ENCODE results near the gene OMP.

DNA sequence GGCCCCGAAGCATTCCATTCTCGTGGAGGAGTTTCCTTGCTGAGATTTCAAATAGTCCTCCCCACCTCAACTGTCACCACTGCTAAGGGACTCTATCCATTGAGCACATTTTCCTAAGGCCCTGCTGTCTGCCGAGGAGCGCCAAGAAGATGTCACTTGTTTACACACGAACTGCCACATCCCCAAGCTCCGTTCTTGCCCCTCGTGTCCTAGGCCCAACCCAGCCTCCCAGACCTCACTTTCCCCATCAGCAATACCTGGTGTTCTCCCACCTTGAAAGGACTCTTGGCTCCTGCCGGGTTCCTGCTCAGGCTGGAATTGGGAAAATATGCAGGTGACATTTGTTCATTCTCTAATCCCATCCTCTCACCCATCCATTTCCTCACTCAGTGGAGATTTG lies 21.4 kb downstream of the OMP start:
- TF ChIP-seq, protein P1, sequence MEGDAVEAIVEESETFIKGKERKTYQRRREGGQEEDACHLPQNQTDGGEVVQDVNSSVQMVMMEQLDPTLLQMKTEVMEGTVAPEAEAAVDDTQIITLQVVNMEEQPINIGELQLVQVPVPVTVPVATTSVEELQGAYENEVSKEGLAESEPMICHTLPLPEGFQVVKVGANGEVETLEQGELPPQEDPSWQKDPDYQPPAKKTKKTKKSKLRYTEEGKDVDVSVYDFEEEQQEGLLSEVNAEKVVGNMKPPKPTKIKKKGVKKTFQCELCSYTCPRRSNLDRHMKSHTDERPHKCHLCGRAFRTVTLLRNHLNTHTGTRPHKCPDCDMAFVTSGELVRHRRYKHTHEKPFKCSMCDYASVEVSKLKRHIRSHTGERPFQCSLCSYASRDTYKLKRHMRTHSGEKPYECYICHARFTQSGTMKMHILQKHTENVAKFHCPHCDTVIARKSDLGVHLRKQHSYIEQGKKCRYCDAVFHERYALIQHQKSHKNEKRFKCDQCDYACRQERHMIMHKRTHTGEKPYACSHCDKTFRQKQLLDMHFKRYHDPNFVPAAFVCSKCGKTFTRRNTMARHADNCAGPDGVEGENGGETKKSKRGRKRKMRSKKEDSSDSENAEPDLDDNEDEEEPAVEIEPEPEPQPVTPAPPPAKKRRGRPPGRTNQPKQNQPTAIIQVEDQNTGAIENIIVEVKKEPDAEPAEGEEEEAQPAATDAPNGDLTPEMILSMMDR (IDR thresholded peaks at IDR 0.05), result no peak
- no peak for TF ChIP-seq POLR2A (IDR thresholded peaks at IDR 0.05)

Data from uterus (tissue), 2 donors.